ENCODE measurements around the gene GUCA2A. TPM values are rescaled to one million over a fixed set of nuclear protein-coding genes. Genes with fewer than 3 reads are reported as not detected.

GUCA2A gene
- total RNA-seq, 4 donors from 2014 or later, result 3.2 to 2,017 (median 1,376) TPM

DNA sequence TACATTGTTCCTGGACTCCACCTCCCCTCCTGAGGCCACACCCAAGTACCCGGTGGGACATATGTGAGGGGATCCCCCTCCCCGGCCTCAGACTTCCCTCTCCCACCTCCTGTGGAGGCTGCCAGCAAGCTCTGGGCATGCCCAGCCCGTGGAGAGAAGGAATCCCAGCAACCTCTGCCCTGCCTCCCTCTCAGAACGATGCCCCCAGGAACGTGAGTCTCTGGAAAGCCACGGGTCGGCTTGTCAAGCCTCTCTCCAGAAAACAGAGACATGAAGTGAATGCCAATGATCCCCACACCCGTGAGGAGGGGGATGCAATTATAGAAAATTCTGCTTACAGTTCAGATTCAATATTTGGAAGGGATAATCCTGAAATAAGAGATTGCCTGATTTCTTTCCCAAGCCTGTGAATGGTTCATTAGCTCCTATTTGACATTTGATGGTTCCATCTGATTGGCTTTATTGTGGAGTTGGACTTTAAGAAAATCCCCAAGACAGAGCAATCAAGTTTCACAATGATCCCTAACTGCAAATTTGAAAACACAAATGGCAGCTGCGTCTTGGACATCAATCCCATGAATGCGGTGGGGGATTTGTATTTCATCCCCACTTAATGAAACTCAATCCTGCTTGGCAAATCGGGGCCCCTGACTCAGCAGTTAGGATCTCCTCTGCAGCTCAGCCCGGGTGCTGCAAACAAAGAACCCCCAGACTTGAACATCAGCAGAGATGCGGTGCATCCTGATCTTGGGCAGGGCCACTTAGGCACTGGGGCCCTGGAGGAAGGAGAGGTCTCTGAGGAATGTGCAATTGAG, 20.4 kb downstream of the GUCA2A start:
- in situ Hi-C loops (cut with MboI; ENCODE audit: low pct_ligation_motif_present in 1 of 4, low pct_unique_long_range_greater_than_20kb in 1 of 4, low sequenced_read_pairs in 3 of 4) (loop anchor here in 1 of 4 donors (25.0 kb wide), 2 partner anchors 582 to 593 kb away; partner anchors contain the start of gene CLDN19), intact Hi-C loops (cut with DNase I; ENCODE audit: low total_unique reads) (no loop called here)
- no peaks in the 10 kb centered on the region for H3K36me3 ChIP-seq
- H3K4me1 ChIP-seq, result no peaks in the 10 kb centered on the region
- no peak for DNase-seq
- H3K27ac ChIP-seq, result no peak overlapping the region
- TF ChIP-seq EP300 (IDR thresholded peaks at IDR 0.05; ENCODE audit: low read depth) (no peak), POLR2A (IDR thresholded peaks at IDR 0.05) (no peak), POLR2AphosphoS5 (IDR thresholded peaks at IDR 0.05) (no peak)
- TF ChIP-seq, protein P1, sequence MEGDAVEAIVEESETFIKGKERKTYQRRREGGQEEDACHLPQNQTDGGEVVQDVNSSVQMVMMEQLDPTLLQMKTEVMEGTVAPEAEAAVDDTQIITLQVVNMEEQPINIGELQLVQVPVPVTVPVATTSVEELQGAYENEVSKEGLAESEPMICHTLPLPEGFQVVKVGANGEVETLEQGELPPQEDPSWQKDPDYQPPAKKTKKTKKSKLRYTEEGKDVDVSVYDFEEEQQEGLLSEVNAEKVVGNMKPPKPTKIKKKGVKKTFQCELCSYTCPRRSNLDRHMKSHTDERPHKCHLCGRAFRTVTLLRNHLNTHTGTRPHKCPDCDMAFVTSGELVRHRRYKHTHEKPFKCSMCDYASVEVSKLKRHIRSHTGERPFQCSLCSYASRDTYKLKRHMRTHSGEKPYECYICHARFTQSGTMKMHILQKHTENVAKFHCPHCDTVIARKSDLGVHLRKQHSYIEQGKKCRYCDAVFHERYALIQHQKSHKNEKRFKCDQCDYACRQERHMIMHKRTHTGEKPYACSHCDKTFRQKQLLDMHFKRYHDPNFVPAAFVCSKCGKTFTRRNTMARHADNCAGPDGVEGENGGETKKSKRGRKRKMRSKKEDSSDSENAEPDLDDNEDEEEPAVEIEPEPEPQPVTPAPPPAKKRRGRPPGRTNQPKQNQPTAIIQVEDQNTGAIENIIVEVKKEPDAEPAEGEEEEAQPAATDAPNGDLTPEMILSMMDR (IDR thresholded peaks at IDR 0.05), result no peak
- WGBS, 2 donors (ENCODE audit: low coverage in 1 of 2), result 37 to 49% methylated on average over 9 to 13 of the region's 13 CpGs
- no peak overlapping the region for H3K4me3 ChIP-seq
- peaks cover 30% of the 10 kb centered on the region for H3K27me3 ChIP-seq
- no peaks in the 10 kb centered on the region for H3K9me3 ChIP-seq

DNA sequence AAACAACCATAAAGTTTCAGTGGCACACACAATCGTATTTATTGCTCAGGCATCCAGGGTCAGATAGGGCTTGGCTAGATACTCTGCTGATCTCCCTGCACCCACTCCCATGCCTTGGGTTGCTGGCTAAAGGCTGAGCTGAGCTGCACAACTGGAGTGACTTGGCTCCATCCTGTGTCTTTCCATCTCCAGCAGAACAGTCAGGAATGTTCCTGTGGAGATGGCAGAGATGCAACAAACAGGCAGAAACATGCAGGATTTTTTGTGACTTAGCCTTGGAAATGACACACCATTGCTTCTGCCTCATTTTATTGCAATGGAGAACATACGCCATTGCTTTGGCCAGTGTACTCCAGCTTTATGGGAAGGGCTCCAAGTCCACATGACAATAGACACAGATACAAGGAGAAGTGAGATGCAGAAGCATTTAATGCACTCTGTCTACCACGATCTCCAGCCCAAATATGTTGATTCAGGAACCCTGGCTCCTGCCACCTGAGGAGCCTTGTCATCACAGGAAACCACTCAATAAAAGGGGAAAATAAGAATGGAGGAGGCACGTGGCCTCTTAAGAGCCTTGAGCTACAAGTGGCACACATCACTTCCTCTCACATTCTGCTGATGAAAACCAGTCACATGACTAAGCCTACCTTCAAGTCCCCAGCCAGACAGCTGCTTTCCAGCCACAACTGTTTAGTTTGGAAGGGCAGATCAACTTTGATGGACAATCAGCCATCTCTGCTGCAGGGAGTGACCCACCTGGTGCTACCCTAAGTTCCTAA, 21.5 kb downstream of the GUCA2A start:
- Histone ChIP-seq H3K4me3 (no peak overlapping the region), H3K9me3 (no peaks in the 10 kb centered on the region), H3K27me3 (peaks cover 30% of the 10 kb centered on the region), H3K27ac (no peak overlapping the region), H3K4me1 (no peaks in the 10 kb centered on the region), H3K36me3 (no peaks in the 10 kb centered on the region)
- intact Hi-C loops (cut with DNase I; ENCODE audit: low total_unique reads) (no loop called here), in situ Hi-C loops (cut with MboI; ENCODE audit: low pct_ligation_motif_present in 1 of 4, low pct_unique_long_range_greater_than_20kb in 1 of 4, low sequenced_read_pairs in 3 of 4) (loop anchor here in 1 of 4 donors (25.0 kb wide), 2 partner anchors 581 to 594 kb away; partner anchors contain the start of gene CLDN19)
- WGBS, 2 donors (ENCODE audit: low coverage in 1 of 2), result 34 to 50% methylated on average over 1 to 4 of the region's 4 CpGs
- TF ChIP-seq POLR2AphosphoS5 (IDR thresholded peaks at IDR 0.05) (no peak), EP300 (IDR thresholded peaks at IDR 0.05; ENCODE audit: low read depth) (no peak), POLR2A (IDR thresholded peaks at IDR 0.05) (no peak)
- TF ChIP-seq, protein P1 (IDR thresholded peaks at IDR 0.05), result no peak
- DNase-seq, result no peak

DNA sequence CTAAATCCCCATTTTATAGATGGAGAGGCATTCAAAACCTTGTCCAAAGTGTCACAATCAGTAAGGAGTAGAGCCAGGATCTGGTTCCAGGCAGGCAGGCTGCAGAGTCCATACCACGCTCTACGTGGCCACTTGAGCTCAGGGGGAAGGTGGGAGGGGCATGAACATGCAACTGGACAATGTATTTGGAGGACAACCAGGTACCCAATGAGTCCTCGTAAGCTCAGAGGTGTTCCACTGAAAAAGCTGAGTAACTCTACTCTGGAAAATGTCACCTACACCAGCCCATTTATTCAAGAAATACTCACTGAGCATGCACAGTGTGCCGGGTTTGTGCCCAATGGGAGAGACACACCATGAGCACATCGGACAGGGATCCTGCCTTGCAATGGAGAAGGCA, 22.6 kb downstream of the GUCA2A start:
- Histone ChIP-seq H3K36me3 (no peaks in the 10 kb centered on the region), H3K4me1 (no peaks in the 10 kb centered on the region), H3K27ac (no peak overlapping the region), H3K4me3 (no peak overlapping the region), H3K27me3 (peaks cover 30% of the 10 kb centered on the region), H3K9me3 (no peaks in the 10 kb centered on the region)
- intact Hi-C loops (cut with DNase I; ENCODE audit: low total_unique reads), result no loop called here
- 81% methylated on average over 5 of the region's 5 CpGs; no CpG with 5 or more reads in 1 of the 2 donors for WGBS, 2 donors (ENCODE audit: low coverage in 1 of 2)
- TF ChIP-seq, protein P1 (IDR thresholded peaks at IDR 0.05), result no peak
- TF ChIP-seq POLR2A (IDR thresholded peaks at IDR 0.05), result no peak
- TF ChIP-seq POLR2AphosphoS5 (IDR thresholded peaks at IDR 0.05), result no peak
- TF ChIP-seq EP300 (IDR thresholded peaks at IDR 0.05; ENCODE audit: low read depth), result no peak
- DNase-seq, result no peak
- in situ Hi-C loops (cut with MboI; ENCODE audit: low pct_ligation_motif_present in 1 of 4, low pct_unique_long_range_greater_than_20kb in 1 of 4, low sequenced_read_pairs in 3 of 4), result loop anchor here in 1 of 4 donors (25.0 kb wide), 2 partner anchors 580 to 595 kb away; partner anchors contain the start of gene CLDN19

DNA sequence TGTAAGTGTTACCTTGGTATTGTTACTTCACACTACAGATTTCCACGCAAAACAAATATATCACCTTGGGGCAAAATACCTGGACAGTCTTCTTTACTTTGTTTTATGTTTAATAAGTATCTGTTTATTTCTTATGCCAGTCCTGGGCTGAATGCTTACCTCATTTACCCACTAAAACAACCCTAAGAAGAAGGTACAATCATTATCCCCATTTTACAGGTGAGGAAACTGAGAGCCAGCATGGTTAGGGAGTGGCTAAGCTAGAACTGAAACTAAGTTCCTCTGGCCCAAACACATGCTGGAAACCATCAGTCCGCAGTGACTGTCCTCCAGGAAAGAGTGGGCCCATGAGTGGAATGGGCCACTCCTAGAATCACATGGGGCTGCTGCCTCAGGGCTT, 24.4 kb downstream of the GUCA2A start:
- no peaks in the 10 kb centered on the region for H3K4me1 ChIP-seq
- DNase-seq, result no peak
- H3K27ac ChIP-seq, result no peak overlapping the region
- H3K4me3 ChIP-seq, result no peak overlapping the region
- H3K9me3 ChIP-seq, result no peaks in the 10 kb centered on the region
- TF ChIP-seq, protein P1 (IDR thresholded peaks at IDR 0.05), result no peak
- no peak for TF ChIP-seq POLR2A (IDR thresholded peaks at IDR 0.05)
- no peak for TF ChIP-seq EP300 (IDR thresholded peaks at IDR 0.05; ENCODE audit: low read depth)
- TF ChIP-seq POLR2AphosphoS5 (IDR thresholded peaks at IDR 0.05), result no peak
- in situ Hi-C loops (cut with MboI; ENCODE audit: low pct_ligation_motif_present in 1 of 4, low pct_unique_long_range_greater_than_20kb in 1 of 4, low sequenced_read_pairs in 3 of 4) (loop anchor here in 1 of 4 donors (25.0 kb wide), 2 partner anchors 578 to 597 kb away; partner anchors contain the start of gene CLDN19), intact Hi-C loops (cut with DNase I; ENCODE audit: low total_unique reads) (no loop called here)
- WGBS, 2 donors (ENCODE audit: low coverage in 1 of 2), result 84 to 100% methylated on average over 2 of the region's 2 CpGs
- no peaks in the 10 kb centered on the region for H3K36me3 ChIP-seq
- peaks cover 16% of the 10 kb centered on the region for H3K27me3 ChIP-seq

All from transverse colon (tissue), 4 donors.